OCI-LY1 (cell line): ENCODE results near the gene PRSS56.

Source experiments
- CTCF ChIP-seq: fragments of 200-600 bp; sonication (generic), shearing (Covaris generic); IDR thresholded peaks from 2 replicates; pipeline ENCODE4 v1.5.1; 2017; ENCODE audit warnings: mild to moderate bottlenecking, antibody characterized with exemption, low read length, moderate library complexity, mixed read lengths
- EZH2 ChIP-seq: fragments of 200-600 bp; sonication (generic), shearing (Covaris generic); IDR thresholded peaks from 2 replicates; pipeline ENCODE4 v1.8.0; 2017; ENCODE audit warnings: borderline replicate concordance, mixed run types, mild to moderate bottlenecking, antibody characterized with exemption, low read length, moderate library complexity, mixed read lengths

- no peak for TF ChIP-seq CTCF
- no peak for TF ChIP-seq EZH2
Measured at GRCh38 chr2:232498452-232498851, 21.7 kb upstream of the PRSS56 start.
